ENCODE measurements around the gene MYOF. TPM values are rescaled to one million over a fixed set of nuclear protein-coding genes. Genes with fewer than 3 reads are reported as not detected.

The MYOF gene
- total RNA-seq (10 to 100 TPM in 1 of 5 experiments, 1 to 10 TPM in 3, under 1 TPM in 1; 0.57 to 31.2 (median 1.5) TPM), polyA plus RNA-seq (not detected), total RNA-seq (3.1 reads per million, percentile 16 among the genes with 10 or more reads in this experiment)

GRCh38 chr10:93482145-93482834 lies at the start of gene MYOF:
TSS of gene MYOF (minus strand) at chr10:93482334. CDS start at chr10:93482194, 140 bp downstream.
- no peak within 1 kb of the TSS for H3K27ac ChIP-seq (ENCODE audit: low read depth, low read length)
- H3K27me3 ChIP-seq (ENCODE audit: control insufficient read depth in 2 of 2, insufficient read depth in 2 of 2, low read length in 2 of 2) = peaks cover 3 to 9% of the 10 kb centered on the region in 2 donors
- peaks cover 0 to 36% (median 25%) of the 10 kb centered on the region in 5 donors for H3K27me3 Mint-ChIP-seq
- ChIA-PET POLR2A (interaction anchor here (1.1 to 1.8 kb wide), 3 partner anchors 12 to 106 kb away, joined by 4 to 9 read pairs (median 5); no protein-coding TSS in a partner anchor), CTCF (interaction anchor here (0.6 to 14.5 kb wide), 20 partner anchors 8 to 558 kb away, joined by 3 to 309 read pairs (median 6); partner anchors contain the start of gene CEP55)
- H3K9me3 Mint-ChIP-seq = no peaks in the 10 kb centered on the region
- peak within 1 kb of the TSS; percentile 81 to 95 (median 84) for H3K4me3 Mint-ChIP-seq
- no peaks in the 10 kb centered on the region for H3K36me3 Mint-ChIP-seq
- intact Hi-C loops (cut with micrococcal nuclease) = loop anchor here (1.0 to 10.0 kb wide), 7 partner anchors 14 to 402 kb away; partner anchors contain the start of gene CEP55 (in 2 of the 2)
- peaks cover 5 to 6% of the 10 kb centered on the region in 2 donors for H3K4me1 ChIP-seq (ENCODE audit: control insufficient read depth in 2 of 2, insufficient read depth in 2 of 2, low read length in 2 of 2)
- peaks cover 5 to 19% (median 11%) of the 10 kb centered on the region in 7 donors for H3K4me1 Mint-ChIP-seq
- H3K4me3 ChIP-seq (ENCODE audit: low read length) = peak within 1 kb of the TSS; percentile 67
- no peaks in the 10 kb centered on the region for H3K36me3 ChIP-seq (ENCODE audit: control insufficient read depth in 2 of 3, insufficient read depth in 3 of 3, low read length in 3 of 3)
- DNase-seq (peak in 7 of 9 donors; percentile 45 to 72 (median 64)), ATAC-seq (peak; percentile 94)
- H3K9me3 ChIP-seq (ENCODE audit: control insufficient read depth in 2 of 3, low read length in 3 of 3) = no peaks in the 10 kb centered on the region
- H3K27ac Mint-ChIP-seq = peak within 1 kb of the TSS in 3 of 9 donors; percentile 1 to 65 (median 6)

DNA sequence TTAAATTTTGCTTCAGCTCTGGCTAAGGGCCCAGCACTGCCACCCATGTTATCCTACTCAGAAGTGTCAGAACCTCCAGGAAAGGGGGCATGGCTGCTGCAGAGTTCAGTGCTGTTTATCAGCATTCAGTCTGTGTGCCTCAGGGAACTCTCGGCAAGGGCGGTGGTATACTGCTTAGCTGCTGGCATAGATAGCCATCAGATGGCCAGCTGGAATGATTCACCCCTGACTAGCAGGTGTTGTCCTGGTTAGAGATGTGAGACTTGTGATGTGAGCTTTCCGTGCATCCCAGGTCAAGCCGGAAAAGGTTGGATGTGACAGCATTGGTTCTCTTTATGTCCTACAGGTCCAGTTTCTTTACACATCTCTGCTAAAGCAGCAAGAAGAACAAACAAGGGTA lies 36.4 kb upstream of the MYOF start:
- intact Hi-C loops (cut with micrococcal nuclease) = loop anchor here in 1 of 2 donors (10.0 kb wide), 1 partner anchor 634 kb away; no protein-coding TSS in a partner anchor
- Histone ChIP-seq H3K36me3 (ENCODE audit: control insufficient read depth in 2 of 3, insufficient read depth in 3 of 3, low read length in 3 of 3) (no peaks in the 10 kb centered on the region), H3K27me3 (ENCODE audit: control insufficient read depth in 2 of 2, insufficient read depth in 2 of 2, low read length in 2 of 2) (no peaks in the 10 kb centered on the region), H3K27ac (ENCODE audit: low read depth, low read length) (no peak overlapping the region), H3K9me3 (ENCODE audit: control insufficient read depth in 2 of 3, low read length in 3 of 3) (no peaks in the 10 kb centered on the region), H3K4me1 (ENCODE audit: control insufficient read depth in 2 of 2, insufficient read depth in 2 of 2, low read length in 2 of 2) (no peaks in the 10 kb centered on the region), H3K4me3 (ENCODE audit: low read length) (no peak overlapping the region)
- Mint-ChIP-seq H3K27me3 (peaks cover 0 to 5% (median 0%) of the 10 kb centered on the region in 5 donors), H3K4me3 (no peak overlapping the region), H3K27ac (no peak overlapping the region), H3K9me3 (peaks cover 0 to 15% (median 0%) of the 10 kb centered on the region in 11 donors), H3K4me1 (peaks cover 0 to 5% (median 0%) of the 10 kb centered on the region in 7 donors), H3K36me3 (peaks cover 0 to 59% (median 0%) of the 10 kb centered on the region in 5 donors)
- POLR2A ChIA-PET = no interaction called here
- DNase-seq (no peak), ATAC-seq (no peak)
- CTCF ChIA-PET = interaction anchor here (0.5 to 1.5 kb wide), 3 partner anchors 14 to 142 kb away, joined by 3 to 6 read pairs (median 4); no protein-coding TSS in a partner anchor

DNA sequence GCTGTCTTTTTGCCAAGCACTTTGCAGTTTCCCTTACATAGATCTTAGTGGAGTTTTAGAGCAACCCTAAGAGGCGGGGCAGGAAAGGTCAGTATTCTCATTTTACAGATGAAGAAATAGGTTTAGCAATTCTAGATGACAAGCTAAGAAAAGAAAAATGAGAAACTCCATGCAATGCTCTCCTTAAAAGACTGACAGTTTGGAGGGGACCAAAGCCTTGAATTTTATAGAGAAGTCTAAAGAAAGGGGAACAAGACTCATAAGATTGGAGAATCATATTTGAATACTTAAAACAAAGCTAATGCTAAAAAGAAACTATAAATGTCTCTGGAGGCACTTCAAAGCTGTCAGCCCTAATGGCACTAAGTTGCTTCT lies 33.9 kb upstream of the MYOF start:
- H3K4me1 Mint-ChIP-seq = peaks cover 0 to 5% (median 0%) of the 10 kb centered on the region in 7 donors
- intact Hi-C loops (cut with micrococcal nuclease) = loop anchor here in 1 of 2 donors (10.0 kb wide), 1 partner anchor 631 kb away; no protein-coding TSS in a partner anchor
- ChIA-PET POLR2A (no interaction called here), CTCF (no interaction called here)
- Histone ChIP-seq H3K9me3 (ENCODE audit: control insufficient read depth in 2 of 3, low read length in 3 of 3) (no peaks in the 10 kb centered on the region), H3K27ac (ENCODE audit: low read depth, low read length) (no peak overlapping the region), H3K36me3 (ENCODE audit: control insufficient read depth in 2 of 3, insufficient read depth in 3 of 3, low read length in 3 of 3) (no peaks in the 10 kb centered on the region), H3K4me1 (ENCODE audit: control insufficient read depth in 2 of 2, insufficient read depth in 2 of 2, low read length in 2 of 2) (no peaks in the 10 kb centered on the region), H3K4me3 (ENCODE audit: low read length) (no peak overlapping the region), H3K27me3 (ENCODE audit: control insufficient read depth in 2 of 2, insufficient read depth in 2 of 2, low read length in 2 of 2) (no peaks in the 10 kb centered on the region)
- H3K27ac Mint-ChIP-seq = no peak overlapping the region
- peaks cover 0 to 4% (median 0%) of the 10 kb centered on the region in 11 donors for H3K9me3 Mint-ChIP-seq
- peaks cover 0 to 37% (median 0%) of the 10 kb centered on the region in 5 donors for H3K36me3 Mint-ChIP-seq
- no peaks in the 10 kb centered on the region for H3K27me3 Mint-ChIP-seq
- DNase-seq (no peak), ATAC-seq (peak; percentile 38)
- no peak overlapping the region for H3K4me3 Mint-ChIP-seq

DNA sequence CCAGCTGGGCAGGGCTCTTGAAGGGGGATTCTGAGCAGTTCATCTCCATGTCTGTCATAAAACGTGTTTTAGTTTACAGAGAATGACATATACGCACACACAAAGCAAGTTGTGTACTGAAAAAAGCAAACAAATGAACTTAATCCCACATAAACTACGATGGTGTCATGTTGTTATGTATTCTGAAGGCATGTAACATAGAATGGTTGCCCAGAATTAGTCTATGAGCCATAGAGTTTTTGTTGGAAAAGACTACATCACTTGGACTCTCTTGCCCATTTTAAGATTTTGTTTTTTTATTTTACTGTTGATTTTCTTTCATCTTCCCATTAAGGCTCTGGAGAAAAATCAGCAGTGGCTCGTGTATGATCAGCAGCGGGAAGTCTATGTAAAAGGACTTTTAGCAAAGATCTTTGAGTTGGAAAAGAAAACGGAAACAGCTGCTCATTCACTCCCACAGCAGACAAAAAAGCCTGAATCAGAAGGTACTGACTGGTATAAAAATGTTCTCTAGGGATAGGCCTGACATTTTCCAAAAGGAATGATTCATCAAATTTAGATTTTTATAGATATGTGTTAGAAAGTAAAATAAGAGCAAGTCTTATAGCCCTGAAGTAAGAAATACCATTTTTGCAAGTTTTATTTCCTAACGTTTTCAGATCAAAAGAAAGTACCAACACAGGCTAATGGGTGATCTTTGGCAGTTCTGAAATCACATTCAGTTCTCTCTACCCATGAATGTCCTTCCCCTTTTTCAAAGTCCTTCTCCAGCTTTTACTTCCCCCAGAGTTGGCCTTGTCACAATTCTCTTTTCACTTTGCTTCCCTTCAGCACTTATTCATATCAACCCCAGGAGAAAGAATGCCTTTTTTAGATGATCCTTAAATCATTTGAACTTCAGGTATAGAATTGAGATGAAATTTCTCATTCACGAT lies 33.2 kb upstream of the MYOF start:
- no peaks in the 10 kb centered on the region for H3K36me3 ChIP-seq (ENCODE audit: control insufficient read depth in 2 of 3, insufficient read depth in 3 of 3, low read length in 3 of 3)
- Mint-ChIP-seq H3K27ac (no peak overlapping the region), H3K9me3 (peaks cover 0 to 4% (median 0%) of the 10 kb centered on the region in 11 donors), H3K4me3 (no peak overlapping the region), H3K4me1 (peaks cover 0 to 5% (median 0%) of the 10 kb centered on the region in 7 donors), H3K27me3 (no peaks in the 10 kb centered on the region), H3K36me3 (peaks cover 0 to 36% (median 0%) of the 10 kb centered on the region in 5 donors)
- H3K27ac ChIP-seq (ENCODE audit: low read depth, low read length) = no peak overlapping the region
- no peak for DNase-seq
- no peaks in the 10 kb centered on the region for H3K4me1 ChIP-seq (ENCODE audit: control insufficient read depth in 2 of 2, insufficient read depth in 2 of 2, low read length in 2 of 2)
- CTCF ChIA-PET = interaction anchor here (1.1 kb wide), 1 partner anchor 139 kb away, joined by 3 read pairs; no protein-coding TSS in a partner anchor
- no peaks in the 10 kb centered on the region for H3K27me3 ChIP-seq (ENCODE audit: control insufficient read depth in 2 of 2, insufficient read depth in 2 of 2, low read length in 2 of 2)
- H3K4me3 ChIP-seq (ENCODE audit: low read length) = no peak overlapping the region
- POLR2A ChIA-PET = no interaction called here
- ATAC-seq = peak; percentile 67
- intact Hi-C loops (cut with micrococcal nuclease) = loop anchor here in 1 of 2 donors (10.0 kb wide), 1 partner anchor 631 kb away; no protein-coding TSS in a partner anchor
- H3K9me3 ChIP-seq (ENCODE audit: control insufficient read depth in 2 of 3, low read length in 3 of 3) = no peaks in the 10 kb centered on the region

DNA sequence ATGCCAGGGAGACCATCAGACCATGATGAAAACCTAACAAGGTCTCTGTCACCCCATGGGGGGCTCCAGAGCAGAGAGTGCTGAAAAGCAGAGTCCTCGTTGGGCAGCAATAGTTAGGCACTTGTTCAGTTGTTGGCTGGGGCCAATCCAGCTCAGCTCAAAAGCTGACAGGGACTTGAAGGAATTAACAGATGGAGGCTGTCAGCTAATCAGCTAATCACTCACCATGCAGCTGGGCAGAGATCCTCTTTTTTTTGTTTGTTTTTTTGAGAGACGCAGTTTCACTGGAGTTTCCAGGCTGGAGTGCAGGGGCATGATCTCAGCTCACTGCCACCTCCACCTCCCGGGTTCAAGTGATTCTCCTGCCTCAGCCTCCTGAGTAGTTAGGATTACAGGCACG lies 32.4 kb upstream of the MYOF start:
- Mint-ChIP-seq H3K27me3 (no peaks in the 10 kb centered on the region), H3K4me1 (peaks cover 0 to 7% (median 0%) of the 10 kb centered on the region in 7 donors), H3K4me3 (no peak overlapping the region), H3K9me3 (peaks cover 0 to under 1% (median 0%) of the 10 kb centered on the region in 11 donors), H3K36me3 (peaks cover 0 to 33% (median 0%) of the 10 kb centered on the region in 5 donors), H3K27ac (no peak overlapping the region)
- intact Hi-C loops (cut with micrococcal nuclease) = loop anchor here in 1 of 2 donors (5.0 to 10.0 kb wide), 2 partner anchors 432 to 630 kb away; no protein-coding TSS in a partner anchor
- DNase-seq (no peak), ATAC-seq (no peak)
- ChIA-PET POLR2A (no interaction called here), CTCF (interaction anchor here (1.1 kb wide), 1 partner anchor 139 kb away, joined by 3 read pairs; no protein-coding TSS in a partner anchor)
- H3K9me3 ChIP-seq (ENCODE audit: control insufficient read depth in 2 of 3, low read length in 3 of 3) = no peaks in the 10 kb centered on the region
- no peak overlapping the region for H3K27ac ChIP-seq (ENCODE audit: low read depth, low read length)
- no peaks in the 10 kb centered on the region for H3K4me1 ChIP-seq (ENCODE audit: control insufficient read depth in 2 of 2, insufficient read depth in 2 of 2, low read length in 2 of 2)
- no peaks in the 10 kb centered on the region for H3K36me3 ChIP-seq (ENCODE audit: control insufficient read depth in 2 of 3, insufficient read depth in 3 of 3, low read length in 3 of 3)
- no peak overlapping the region for H3K4me3 ChIP-seq (ENCODE audit: low read length)
- no peaks in the 10 kb centered on the region for H3K27me3 ChIP-seq (ENCODE audit: control insufficient read depth in 2 of 2, insufficient read depth in 2 of 2, low read length in 2 of 2)

GRCh38 chr10:93513091-93513490 lies 31.0 kb upstream of the MYOF start:
- no peak for ATAC-seq
- no peak overlapping the region for H3K4me3 Mint-ChIP-seq
- no peak overlapping the region for H3K27ac ChIP-seq (ENCODE audit: low read depth, low read length)
- no peak overlapping the region for H3K4me3 ChIP-seq (ENCODE audit: low read length)
- no peaks in the 10 kb centered on the region for H3K27me3 Mint-ChIP-seq
- no peaks in the 10 kb centered on the region for H3K9me3 Mint-ChIP-seq
- no peaks in the 10 kb centered on the region for H3K27me3 ChIP-seq (ENCODE audit: control insufficient read depth in 2 of 2, insufficient read depth in 2 of 2, low read length in 2 of 2)
- no peak for DNase-seq
- intact Hi-C loops (cut with micrococcal nuclease) = loop anchor here in 1 of 2 donors (5.0 to 10.0 kb wide), 2 partner anchors 431 to 628 kb away; no protein-coding TSS in a partner anchor
- H3K9me3 ChIP-seq (ENCODE audit: control insufficient read depth in 2 of 3, low read length in 3 of 3) = no peaks in the 10 kb centered on the region
- H3K36me3 Mint-ChIP-seq = peaks cover 0 to 21% (median 0%) of the 10 kb centered on the region in 5 donors
- H3K4me1 ChIP-seq (ENCODE audit: control insufficient read depth in 2 of 2, insufficient read depth in 2 of 2, low read length in 2 of 2) = no peaks in the 10 kb centered on the region
- H3K36me3 ChIP-seq (ENCODE audit: control insufficient read depth in 2 of 3, insufficient read depth in 3 of 3, low read length in 3 of 3) = no peaks in the 10 kb centered on the region
- H3K27ac Mint-ChIP-seq = no peak overlapping the region
- CTCF ChIA-PET = interaction anchor here (1.2 to 6.1 kb wide), 2 partner anchors 22 to 136 kb away, joined by 6 to 42 read pairs; no protein-coding TSS in a partner anchor
- POLR2A ChIA-PET = interaction anchor here (0.6 kb wide), 1 partner anchor 260 kb away, joined by 4 read pairs; no protein-coding TSS in a partner anchor
- peaks cover 0 to 14% (median 0%) of the 10 kb centered on the region in 7 donors for H3K4me1 Mint-ChIP-seq

All from naive thymus-derived CD4-positive, alpha-beta T cell (primary cell).